GM19467 (cell line): Measurements from ENCODE around the gene KANSL3.
"Not testable (repeated sequence)": the region's sequence is repeated elsewhere in the genome, so short reads cannot be mapped to it uniquely, and the experiment has no call there.

ENCODE experiments used
- ATAC-seq: cut with Tn5 transposase; IDR thresholded peaks from one replicate; pipeline ENCODE4 v1.9.1; 2021; ENCODE audit warnings: mild to moderate bottlenecking, moderate library complexity; ENCODE audit not compliant: unreplicated experiment

The KANSL3 gene

DNA sequence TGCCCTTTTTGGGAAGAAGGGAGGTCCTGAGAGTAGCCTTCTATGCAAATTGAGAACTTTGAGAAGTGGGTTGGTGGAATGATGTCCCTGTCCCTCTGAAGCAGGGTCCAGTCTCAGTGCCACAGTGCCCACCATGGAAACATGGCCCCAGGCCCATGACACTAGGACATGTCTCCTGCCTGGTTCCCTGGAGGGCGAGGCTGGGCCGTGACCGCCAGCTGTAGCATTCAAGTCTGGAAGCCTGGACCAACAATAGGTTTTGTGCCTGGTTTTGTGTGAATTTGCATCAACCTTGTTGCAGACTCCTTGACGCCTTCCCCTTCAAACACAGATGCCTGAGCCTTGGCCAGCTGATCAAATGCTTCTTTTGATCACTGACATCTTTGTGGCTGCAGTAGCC is 74.1 kb downstream of the KANSL3 start:
- no peak for ATAC-seq

DNA sequence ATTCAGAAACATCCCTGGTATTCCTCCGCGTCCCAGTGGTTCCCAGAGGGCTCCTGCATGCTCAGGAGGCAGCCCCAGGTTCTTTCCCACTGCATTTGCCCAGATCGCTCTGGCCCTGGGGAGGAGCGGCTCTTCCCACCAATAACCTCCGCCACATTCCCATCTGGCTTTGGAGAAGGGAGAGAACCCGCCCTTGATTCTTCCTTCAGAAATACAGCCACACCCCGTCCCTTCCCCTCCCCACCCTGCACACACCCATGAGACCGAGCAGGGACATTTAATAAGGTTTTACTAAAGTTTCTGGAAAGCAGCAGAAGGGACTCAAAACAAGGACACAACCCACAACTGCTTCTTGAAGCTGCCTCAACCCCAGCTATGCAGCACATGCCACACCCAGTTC is 79.6 kb downstream of the KANSL3 start:
- ATAC-seq = no peak

DNA sequence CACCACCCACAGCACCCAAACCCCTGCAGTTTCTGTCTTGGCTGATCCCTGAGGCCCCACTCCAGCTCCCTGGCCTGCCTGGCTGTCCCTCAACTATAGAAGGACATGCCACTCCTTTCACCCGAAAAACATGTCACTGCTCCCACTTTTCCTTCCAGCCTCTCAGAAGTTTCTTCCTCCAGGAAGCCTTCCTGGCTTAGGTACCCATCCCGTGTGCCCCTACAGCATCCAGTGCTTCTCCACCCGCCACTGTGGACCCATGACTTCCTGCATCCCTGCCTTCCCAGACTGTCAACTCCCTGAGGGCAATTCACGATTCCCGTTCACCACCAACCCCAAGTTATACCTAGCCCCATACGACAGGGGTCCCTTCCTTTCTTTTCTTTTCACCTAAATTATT is 80.1 kb downstream of the KANSL3 start:
- no peak for ATAC-seq

DNA sequence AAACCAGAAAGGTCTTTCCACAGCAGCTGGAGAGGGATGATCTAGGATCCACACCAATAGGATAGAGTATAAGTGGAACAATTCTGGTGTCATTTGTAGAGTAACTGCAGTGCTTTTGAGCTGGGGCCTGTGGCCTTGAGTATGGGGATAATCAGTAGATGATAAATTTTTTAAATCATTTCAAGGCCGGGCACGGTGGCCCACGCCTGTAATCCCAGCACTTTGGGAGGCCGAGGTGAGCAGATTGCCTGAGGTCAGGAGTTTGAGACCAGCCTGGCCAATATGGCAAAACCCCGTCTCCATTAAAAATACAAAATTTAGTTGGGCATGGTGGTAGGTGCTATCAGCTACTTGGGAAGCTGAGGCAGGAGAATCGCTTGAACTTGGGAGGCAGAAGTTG is 80.7 kb downstream of the KANSL3 start:
- not testable (repeated sequence) for ATAC-seq

DNA sequence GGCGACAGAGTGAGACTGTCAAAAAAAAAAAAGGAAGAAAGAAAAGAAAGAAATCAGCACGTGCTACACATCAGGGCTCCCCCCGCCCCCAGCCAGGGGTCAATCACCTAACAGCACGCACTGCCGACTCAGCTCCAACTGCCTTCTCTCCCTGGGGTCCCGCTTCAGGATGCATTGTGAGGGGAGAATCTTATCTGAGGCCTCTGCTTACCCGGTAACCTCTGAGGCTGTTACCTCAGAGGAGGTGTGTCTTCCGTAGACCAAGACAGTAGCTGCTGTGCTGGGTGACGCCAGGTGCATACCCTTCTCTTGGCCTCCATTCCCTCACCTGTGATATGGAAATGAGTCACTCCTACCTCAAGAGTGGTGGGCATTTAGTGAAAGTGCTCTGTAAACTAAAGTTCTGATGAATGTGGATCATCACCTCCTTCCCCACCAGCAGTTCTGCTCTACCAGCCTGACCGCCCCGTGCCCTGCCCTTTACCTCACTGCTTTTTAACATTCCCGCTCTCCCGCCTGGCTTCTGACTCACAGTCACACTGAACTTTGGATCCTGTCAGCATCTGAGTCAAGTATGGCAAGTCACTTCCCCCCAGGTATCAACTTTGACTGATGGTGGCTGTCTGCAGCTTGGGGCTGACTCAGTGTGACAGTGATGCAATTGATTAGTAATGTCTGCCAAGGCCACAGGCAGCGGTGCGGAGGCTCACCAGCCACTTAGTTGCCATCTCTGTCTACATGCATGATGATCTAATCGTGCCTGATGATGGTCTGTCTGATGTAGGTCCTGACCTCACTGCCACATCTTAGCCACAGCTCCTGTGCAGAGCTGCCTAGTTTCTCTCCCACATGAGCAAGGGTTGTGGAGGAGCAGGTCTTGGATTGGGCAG is 81.4 kb downstream of the KANSL3 start:
- no peak for ATAC-seq

DNA sequence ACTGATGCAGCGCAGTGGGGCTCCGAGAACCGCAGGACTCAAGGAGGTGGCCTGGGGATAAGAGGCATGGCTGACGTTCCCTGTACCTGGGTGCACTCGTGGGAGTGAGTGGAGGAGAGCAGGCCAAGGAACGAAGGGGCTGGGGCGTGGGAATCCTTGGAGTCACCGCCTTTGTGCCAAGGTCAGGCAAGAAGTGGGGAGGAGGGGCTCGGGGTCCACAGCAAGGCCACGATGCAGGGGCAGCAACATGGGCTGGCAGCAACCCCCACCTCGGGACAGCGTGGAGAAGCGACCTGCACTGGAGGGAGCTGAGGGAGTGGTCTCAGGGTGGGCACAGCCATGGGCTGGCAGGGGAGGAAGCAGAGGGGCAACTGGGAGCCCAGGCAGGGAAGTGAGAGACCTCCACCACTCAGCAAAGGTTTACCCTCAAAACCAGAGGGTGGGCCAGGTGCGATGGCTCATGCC is 82.9 kb downstream of the KANSL3 start:
- ATAC-seq = no peak

DNA sequence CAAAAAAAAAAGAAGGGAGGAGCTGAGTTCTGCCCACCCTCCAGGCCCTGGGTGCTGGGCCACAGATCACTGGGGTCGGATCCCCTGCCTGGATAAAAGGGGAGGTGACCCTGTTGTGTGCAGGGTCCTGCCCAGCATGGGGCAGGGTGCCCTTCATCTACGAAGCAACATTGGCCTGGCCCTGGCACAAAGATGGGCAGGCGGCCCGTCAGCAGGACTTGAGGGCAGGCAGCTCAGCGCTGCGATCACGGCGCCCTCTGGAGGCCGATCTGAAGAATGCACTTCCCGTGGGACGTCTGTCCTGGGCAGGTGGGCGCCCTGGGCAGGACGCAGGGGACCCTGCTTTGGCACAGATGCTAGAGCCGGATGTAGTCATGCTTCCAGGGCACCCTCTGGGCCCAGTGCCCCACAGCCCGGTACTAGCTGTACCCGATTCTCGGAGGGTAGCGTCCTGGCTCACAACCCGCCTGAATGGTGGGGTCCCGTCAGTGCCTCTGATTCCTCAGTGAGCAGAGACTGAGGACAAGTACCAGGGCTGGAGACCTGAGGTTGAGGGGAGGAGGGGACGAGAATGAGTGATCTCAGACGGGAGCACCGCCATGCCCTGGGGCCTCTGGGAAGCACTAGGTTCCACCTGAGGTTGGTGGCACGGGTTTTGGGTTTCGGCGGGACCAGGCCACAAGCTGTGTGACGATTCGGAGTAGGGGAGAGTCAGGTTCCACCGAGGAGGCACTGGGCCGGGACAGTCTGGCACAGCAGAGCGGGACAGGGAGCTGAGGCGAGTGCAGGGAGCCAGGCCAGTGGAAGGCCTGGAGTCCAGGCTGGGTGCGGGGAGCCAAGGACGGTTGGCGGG is 83.6 kb downstream of the KANSL3 start:
- no peak for ATAC-seq

DNA sequence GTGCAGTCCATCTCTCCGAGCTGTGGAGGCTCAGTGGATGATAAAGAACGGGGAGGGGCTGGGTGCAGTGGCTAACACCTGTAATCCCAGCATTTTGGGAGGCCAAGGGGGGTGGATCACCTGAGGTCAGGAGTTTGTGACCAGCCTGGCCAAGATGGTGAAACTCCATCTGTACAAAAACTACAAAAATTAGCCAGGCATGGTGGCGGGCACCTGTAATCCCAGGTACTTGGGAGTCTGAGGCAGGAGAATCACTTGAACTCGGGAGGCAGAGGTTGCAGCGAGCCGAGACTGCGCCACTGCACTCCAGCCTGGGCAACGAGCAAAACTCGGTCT is 84.2 kb downstream of the KANSL3 start:
- ATAC-seq = not testable (repeated sequence)

DNA sequence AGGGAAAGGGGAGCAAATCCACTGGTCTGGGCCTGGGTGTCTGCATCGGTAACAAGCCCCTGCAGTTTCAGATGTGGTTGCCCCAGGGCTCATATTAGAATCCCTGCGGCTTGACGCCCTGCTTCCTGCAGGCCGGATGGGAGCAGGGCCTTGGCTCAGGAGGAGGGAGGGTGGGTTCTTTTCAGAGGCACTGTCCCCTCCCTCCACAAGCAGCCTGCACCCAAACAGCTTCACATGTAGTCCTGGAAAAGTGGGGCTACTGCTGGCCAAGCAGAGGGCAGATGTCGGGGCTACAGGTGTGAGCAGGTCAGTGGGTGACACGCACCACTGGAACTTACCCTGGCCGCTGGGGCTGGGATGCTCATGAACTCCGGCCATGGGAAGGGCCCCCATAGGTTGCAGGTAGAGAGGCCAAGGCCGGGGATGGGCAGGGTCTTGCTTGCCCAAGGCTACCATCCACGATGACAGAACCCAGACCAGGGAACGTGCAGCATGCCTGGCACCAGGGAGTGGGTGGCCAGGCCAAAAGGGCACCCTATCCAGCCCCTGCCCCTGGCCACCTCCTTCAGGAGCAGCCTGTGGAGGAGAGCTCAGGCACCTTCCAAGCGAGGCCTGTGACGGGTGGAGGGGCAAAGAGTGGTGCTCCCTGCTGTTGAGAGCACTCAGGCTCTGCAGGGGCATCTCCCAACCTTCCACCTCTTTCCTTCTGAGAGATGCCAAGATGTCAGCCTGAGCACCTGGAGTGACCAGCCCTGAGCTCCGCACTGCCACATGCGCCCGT is 84.7 kb downstream of the KANSL3 start:
- no peak for ATAC-seq

DNA sequence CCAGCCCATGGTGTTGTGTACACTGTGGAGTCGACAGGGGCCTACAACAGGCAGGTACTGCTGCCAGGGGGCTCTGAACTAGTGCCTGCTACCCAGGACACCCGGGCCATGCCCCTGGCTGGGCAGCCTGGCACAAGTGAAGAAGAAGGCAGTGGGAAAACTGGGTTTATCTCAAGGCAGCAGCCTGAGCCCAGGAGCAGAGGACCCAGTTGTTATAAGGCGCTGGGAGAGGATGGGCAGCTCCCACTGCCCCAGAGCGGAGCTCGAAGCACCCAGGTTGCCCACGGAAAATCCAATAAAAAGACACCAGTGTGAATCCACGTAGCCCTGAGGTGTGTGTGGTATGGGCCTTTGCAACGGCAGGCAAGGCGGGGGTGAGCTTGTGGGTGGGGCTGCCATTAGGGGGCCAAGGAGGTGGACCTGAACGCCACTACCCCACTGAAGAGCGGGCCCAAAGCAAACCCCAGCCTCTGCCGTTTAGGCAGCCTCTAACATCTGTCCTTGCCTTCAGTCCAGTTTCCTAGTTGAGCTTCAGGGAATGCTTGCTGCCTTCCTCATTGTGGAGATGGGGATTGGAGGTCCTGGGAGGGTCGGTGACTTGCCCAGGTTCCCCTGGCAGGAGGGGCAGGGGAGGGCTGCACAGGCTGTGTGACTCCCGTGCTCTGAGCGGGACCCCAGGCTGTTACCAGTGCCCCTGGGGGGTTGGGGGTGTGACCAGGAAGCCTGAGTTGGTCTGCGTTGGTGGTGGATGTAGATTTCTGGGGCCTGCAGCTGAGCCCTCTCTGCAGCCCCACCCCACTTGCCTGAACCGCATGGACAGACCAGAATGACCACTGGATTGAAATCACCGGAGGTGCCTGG is 85.6 kb downstream of the KANSL3 start:
- ATAC-seq = no peak

DNA sequence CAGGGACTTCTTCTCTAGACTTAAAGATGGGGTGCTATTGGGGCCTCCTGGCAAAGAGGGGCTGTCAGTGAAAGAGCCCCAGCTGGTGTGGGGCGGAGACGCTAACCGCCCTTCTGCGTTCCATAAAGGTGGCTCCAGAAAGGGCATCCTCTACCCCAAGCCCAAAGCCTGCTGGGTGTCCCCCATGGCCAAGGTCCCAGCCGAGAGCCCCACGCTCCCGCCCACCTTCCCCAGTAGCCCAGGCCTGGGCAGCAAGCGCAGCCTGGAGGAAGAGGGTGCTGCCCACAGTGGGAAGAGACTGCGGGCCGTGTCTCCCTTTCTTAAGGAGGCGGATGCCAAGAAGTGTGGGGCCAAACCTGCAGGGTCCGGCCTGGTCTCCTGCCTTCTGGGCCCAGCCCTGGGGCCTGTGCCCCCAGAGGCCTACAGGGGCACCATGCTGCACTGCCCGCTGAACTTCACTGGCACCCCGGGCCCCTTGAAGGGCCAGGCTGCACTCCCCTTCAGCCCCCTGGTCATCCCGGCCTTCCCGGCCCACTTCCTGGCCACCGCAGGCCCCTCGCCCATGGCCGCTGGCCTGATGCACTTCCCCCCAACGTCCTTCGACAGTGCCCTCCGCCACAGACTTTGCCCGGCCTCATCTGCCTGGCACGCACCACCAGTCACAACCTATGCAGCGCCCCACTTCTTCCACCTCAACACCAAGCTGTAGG is 86.4 kb downstream of the KANSL3 start:
- no peak for ATAC-seq

DNA sequence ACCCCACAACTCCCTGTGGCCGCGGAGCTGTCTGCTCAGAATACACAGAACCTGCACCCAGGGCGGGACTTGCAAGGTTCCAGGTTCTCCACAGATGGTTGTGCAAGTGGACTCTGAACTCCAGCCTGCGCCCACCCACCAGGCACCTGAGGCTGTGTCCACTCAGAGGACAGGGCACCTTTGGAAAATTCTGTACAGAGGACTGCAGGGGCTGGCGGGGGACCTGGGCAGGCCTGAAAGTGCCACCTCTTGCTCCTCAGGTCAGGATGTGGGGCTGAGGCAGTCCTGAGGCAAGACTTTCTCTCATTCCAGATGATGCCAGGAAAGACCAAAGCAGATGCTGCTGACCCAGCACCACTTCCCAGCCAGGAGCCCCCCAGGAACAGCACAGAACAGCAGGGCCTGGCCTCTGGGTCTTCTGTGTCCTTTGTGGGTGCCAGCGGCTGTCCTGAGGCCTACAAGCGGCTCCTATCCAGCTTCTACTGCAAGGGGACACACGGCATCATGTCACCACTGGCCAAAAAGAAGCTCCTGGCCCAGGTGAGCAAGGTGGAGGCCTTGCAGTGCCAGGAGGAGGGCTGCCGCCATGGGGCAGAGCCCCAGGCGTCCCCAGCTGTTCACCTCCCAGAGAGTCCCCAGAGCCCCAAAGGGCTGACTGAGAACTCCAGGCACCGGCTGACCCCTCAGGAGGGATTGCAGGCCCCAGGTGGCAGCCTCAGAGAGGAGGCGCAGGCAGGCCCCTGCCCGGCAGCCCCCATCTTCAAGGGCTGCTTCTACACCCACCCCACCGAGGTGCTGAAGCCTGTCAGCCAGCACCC is 87.1 kb downstream of the KANSL3 start:
- no peak for ATAC-seq

DNA sequence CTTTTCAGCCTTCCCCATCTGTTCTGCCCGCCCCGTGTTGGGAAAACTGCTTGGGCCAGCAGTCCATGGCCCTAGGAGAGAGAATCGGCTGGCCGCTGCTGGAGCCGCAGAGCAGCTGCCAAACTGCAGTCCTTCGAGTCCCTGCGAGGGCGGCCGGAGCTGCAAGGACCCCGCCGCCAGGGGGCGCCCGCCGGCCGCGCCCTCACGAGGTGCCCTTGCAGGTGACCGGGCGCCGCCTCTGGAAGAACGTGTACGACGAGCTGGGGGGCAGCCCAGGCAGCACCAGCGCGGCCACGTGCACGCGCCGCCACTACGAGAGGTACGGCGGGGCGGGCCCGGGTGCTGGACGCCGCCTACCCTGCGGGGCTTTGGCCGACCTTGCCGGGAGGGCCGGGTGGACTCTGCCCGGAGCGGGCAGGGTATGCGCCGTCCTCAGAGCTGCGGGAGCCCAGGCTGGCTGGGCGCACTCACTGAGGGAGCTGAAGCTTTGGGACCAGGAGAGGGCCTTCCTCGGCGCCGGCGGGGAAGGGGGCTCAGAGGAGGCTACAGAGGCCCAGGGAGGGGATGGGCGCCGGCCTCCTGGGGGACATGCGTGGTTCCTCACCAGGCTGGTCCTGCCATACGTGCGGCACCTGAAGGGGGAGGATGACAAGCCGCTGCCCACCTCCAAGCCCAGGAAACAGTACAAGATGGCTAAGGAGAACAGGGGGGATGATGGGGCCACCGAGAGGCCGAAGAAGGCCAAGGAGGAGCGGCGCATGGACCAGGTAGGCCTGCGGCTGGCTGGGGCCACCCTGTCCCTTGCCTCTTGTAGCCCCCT is 87.9 kb downstream of the KANSL3 start:
- ATAC-seq = no peak

DNA sequence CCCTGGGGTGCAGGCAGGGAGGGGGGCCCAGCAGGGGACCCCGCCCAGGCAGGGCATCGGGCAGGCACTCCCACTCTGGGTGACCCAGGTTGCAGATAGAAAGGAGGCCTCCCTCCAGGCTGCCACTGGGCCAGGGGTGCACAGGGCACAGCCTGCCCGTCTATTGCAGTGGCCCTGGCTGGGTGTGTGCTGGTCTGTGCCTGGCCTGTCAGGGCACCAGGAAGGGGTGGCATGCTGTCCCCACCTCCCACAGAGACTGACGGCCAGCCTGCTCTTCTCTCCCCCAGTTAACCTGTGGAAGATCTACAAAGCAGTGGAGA is 88.7 kb downstream of the KANSL3 start:
- no peak for ATAC-seq

DNA sequence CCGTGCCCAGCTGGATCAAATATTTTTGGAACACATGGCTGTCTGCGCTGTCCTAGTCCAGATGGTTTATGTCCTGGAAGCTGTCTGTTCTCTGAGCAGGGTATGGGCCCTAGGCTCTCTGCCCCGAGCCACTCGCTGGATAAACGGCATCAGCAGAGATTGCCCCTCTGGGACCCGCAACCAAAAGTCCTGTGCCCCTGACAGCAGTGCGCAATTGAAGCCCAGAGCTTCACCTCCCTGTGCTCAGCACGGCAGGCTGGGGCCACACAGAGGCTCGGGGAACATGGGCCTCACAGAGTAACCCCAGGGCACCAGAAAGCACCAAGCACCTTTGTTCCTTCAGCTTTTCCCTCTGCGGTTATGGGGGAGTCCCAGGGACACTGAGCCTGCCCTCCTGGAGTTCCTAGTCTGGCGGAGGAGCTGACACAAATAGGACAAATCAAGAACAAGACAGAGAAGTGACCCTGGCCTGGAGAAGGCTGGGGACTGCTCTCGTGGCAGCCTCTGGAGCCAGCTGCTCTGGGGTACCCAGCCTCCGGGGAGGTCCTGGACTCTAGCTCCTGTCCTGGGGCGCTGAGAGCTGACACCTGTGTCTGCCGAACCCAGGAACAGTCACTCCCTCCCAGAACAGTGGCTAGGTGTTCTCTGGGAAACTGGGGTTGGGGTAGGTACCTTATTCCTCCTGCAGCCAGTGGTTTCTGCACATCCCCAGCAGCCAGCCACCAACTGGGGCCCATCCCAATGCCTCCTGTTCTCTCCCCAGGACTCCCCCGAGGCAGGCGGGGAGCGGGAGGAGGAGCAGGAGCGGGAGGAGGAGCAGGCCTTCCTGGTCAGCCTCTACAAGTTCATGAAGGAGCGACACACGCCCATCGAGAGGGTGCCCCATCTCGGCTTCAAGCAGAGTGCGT is 89.3 kb downstream of the KANSL3 start:
- no peak for ATAC-seq

DNA sequence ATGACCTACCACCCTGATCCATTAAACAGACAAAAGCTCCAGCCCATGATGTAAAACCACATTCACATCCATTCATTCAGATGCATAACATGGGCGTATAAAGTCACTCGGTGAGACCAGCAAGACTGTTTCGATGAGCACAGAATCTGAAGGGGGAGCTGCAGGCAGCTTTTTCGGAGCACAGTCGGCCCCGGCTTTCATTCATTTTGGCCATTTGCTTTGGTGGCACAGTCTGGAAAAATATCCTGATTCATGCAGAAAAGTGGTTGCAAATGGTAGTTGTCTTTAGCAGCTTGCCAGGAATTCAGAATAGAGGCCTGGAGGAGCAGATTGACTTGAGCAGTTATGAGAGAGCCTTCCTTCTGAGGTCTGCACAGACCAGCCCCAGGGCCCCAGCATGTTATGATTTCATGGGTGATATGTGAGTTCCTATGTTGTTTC is 90.4 kb downstream of the KANSL3 start:
- ATAC-seq = no peak

DNA sequence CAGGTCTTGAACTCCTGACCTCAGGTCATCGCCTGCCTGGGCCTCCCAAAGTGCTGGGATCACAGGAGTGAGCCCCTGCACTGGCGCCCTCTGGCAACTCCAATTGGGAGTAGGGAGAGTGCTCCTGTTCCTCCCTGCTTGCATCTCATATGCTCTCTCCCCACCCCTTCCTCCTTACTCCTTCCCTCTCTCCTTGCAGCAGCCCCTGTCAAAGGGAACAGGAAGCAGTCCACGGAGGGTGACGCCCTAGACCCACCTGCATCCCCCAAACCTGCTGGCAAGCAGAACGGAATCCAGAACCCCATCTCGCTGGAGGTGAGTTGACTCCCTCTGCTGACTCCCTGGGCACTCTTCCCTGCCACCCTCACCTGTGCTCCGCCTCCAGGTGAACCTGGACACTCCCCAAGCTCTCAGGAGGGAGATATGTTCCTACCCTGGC is 90.9 kb downstream of the KANSL3 start:
- no peak for ATAC-seq
